ENCODE data around the gene SLC39A11.
"Not testable (repeated sequence)": the region's sequence is repeated elsewhere in the genome, so short reads cannot be mapped to it uniquely, and the experiment has no call there.

The SLC39A11 gene

GRCh38 chr17:73007407-73007806 lies 85.1 kb downstream of the SLC39A11 start:
- no peak for DNase-seq (ENCODE audit: low read depth in 2 of 2)

GRCh38 chr17:73005360-73005759 lies 87.1 kb downstream of the SLC39A11 start:
- DNase-seq (ENCODE audit: low read depth in 2 of 2) = no peak

- DNase-seq (ENCODE audit: low read depth in 2 of 2) = no peak
These were observed 89.0 kb downstream of the SLC39A11 start for GRCh38 chr17:73003487-73003886.

DNA sequence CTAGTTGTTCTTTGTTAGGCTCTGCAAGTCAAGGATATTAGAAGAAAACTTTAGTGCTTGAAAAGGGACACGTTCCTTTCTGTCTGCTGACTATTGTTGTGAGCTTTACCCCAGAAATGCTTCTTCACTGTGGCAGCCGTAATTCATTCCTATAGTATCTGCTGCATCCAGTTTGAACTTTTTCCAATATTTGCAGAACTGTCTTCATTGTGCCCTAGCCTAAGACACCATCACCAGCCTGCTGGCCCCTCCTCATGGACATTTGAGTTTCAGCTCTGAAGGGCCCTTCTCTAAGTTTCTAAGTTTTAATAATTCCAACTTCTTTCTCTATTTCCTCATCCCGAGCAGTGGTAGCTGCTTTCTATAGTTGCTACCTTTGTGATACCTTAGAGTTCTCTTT lies 91.7 kb downstream of the SLC39A11 start:
- no peak for DNase-seq (ENCODE audit: low read depth in 2 of 2)

DNA sequence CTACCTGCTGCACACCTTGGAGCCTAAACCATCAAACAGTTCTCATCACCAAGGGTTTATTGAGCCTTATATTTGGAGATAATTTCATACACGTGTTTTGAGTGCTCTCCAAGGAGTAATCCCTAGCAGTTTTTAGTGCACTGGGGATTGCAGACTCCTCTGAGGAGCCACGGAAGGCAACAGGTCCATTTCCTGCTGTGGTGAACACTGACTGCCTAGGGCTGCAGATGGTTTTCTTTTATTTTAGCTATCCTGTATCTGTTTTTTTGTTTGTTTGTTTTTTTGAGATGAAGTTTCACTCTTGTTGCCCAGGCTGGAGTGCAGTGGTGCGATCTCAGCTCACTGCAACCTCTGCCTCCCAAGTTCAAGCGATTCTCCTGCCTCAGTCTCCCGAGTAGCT lies 93.0 kb downstream of the SLC39A11 start:
- DNase-seq (ENCODE audit: low read depth in 2 of 2) = not testable (repeated sequence)

- DNase-seq (ENCODE audit: low read depth in 2 of 2) = no peak
These were observed 94.1 kb downstream of the SLC39A11 start for GRCh38 chr17:72998343-72998742.

- no peak for DNase-seq (ENCODE audit: low read depth in 2 of 2)
These were observed 94.9 kb downstream of the SLC39A11 start for GRCh38 chr17:72997559-72997958.

DNA sequence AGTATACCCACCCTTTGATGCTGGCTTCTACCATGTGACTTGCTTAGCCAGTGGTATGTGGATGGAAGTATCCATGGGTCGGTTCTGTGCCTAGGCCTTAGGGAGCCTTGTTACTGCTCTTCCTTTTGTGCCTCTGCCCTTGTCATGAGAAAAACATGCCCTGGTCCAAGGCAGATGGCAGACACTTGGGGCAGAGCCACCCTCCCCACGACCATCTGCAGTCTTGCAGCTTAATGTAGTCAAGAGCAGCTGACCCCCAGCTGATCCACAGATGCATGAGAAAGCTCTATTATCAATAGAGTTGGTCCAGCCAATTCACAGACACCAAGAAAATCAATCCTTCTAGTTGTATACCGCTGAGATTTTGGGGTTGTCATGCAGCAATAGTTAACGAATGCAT lies 95.7 kb downstream of the SLC39A11 start:
- no peak for DNase-seq (ENCODE audit: low read depth in 2 of 2)

DNA sequence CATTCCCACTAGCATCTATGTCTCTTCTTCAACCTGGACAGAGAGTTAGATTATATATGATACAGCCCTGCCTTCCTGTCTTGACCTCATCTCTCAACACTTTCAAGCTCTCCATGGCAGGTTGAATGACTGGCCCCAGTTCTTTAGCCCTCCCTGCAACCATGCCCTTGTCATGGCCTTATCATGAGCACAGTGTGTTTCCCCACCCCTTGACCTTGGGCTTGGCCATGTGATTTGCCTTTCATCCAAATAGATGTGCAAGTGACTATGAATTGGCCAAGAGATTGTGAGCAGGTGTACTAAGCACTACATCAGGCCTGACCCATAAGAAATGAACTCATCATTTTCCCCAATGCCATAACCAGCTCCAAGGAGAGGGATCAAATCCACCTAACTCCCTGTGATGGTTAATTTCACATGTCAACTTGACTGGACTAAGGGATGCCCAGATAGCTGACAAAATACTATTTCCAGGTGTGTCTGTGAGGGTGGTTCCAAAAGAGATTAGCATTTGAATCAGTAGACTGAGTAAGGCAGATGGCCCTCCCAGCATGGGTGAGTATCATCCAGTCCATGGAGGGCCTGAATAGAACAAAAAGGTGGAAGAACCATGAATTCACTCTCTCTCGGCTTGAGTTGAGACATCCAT lies 97.4 kb downstream of the SLC39A11 start:
- DNase-seq (ENCODE audit: low read depth in 2 of 2) = no peak

- DNase-seq (ENCODE audit: low read depth in 2 of 2) = peak in 1 of 2 donors; percentile 2
These were observed 99.6 kb downstream of the SLC39A11 start for GRCh38 chr17:72992783-72993467.

DNA sequence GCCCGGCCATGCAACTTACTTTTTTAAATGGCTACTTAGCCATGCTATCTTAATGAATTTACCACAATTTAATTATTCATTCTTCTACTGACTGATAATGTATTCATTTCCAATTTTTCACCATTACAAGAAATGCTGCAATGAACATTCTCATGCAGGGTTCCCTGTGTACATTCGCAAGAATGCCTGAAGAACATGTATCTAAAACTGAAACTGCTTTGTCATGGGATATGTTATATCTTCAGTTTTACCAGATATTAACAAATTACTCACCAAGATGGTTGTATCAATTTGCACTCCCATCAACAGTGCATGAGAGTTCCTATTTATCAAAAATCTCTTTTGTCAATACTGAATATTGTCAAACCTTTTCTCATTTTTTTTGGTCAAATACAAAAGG lies 100.8 kb downstream of the SLC39A11 start:
- DNase-seq (ENCODE audit: low read depth in 2 of 2) = no peak

DNA sequence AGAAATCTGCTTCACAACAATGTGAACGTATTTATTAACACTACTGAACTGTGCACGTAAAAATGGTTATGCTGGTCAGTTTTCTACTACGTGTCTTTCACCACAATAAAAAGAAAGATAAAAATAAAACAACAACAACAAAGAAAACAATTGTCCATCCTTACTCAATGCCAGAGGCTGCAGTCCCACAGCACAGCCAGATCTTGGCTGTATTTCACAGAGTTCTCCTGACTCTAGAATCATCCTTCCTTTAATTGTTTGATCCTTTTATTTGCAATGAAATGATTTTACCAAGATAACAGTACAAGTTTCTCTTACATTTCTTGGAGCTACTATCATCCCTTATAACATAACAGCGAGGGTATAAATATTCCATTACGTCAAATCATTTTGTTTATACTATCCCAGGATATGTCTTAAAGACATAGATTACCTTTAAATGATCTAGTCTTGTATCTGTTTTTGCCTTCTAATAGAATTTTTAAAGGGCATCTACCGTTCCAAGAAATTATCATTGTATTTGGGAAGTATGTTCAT lies 103.3 kb downstream of the SLC39A11 start:
- DNase-seq (ENCODE audit: low read depth in 2 of 2) = no peak

DNA sequence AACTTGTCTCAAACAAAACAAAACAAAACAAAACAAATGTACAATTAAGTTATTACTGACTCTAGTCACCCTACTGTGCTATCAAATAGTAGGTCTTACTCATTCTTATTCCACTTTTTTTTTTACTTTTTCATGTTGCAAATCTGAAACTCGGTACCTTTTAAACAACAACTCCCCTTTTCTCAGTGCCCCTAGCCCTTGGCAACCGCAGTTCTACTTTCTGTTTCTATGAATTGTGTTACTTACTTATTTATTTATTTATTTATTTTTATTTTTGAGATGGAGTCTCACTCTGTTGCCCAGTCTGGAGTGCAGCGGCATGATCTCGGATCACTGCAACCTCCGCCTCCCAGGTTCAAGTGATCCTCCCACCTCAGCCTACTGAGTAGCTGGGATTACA lies 104.0 kb downstream of the SLC39A11 start:
- no peak for DNase-seq (ENCODE audit: low read depth in 2 of 2)

DNA sequence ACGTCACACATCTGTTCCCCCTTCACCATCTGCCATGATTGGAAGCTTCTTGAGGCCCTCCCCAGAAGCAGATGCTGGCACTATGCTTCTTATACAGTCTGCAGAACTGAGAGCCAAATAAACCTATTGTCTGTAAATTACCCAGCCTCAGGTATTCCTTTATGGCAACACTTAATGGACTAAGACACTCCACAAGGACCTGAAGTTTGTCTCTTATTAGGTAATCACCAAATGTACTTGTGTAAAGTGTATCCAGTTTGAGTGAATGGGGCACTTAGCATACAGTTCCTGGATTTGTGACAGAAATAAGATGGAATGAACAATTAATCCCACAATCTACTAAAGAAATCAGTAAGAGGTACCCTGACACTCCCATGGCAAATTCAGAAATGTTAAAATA lies 105.3 kb downstream of the SLC39A11 start:
- no peak for DNase-seq (ENCODE audit: low read depth in 2 of 2)

DNA sequence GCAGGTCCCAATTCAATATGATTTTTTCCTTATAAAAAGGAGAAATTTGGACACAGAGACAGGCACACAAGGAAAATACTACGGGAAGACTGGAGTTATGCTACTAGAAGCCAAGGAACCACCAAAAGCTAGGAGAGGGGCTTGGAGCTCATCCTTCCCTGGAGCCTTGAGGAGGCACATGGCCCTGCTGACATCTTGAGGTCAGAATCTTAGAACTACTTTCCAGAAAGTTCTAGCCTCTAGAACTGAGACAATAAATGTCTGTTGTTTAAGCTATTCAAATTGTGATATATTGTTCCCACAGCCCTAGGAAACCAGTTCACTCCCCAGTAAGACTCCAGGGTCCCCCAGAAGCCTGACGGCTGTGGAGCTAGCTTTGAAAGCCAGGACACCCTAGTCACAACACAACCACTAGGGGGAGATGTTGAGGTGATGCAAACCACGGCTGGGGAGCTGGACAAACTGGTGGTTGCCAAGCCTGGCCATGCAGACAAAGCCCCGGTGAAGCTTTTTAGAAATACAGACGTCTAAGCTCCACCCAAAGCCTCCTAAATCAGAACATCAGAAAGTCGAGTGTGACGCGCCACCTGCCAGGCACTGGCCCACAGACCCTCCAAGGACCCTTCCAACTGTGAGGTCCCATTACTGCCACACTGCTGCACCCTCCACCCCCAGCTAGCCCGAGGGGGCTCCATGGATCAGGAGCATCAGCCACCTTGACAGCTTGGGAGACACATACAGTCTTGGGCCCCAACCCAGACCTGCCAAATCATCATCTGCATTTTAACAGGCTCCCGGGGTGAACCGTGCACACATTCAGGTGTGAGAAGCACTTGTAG lies 106.4 kb downstream of the SLC39A11 start:
- DNase-seq (ENCODE audit: low read depth in 2 of 2) = peak in 1 of 2 donors; percentile 4

GRCh38 chr17:72984926-72985325 lies 107.6 kb downstream of the SLC39A11 start:
- no peak for DNase-seq (ENCODE audit: low read depth in 2 of 2)

GRCh38 chr17:72984145-72984925 lies 108.2 kb downstream of the SLC39A11 start:
- DNase-seq (ENCODE audit: low read depth in 2 of 2) = no peak

GRCh38 chr17:72982680-72983079 lies 109.8 kb downstream of the SLC39A11 start:
- no peak for DNase-seq (ENCODE audit: low read depth in 2 of 2)

- no peak for DNase-seq (ENCODE audit: low read depth in 2 of 2)
These were observed 113.8 kb downstream of the SLC39A11 start for GRCh38 chr17:72978593-72979218.

DNA sequence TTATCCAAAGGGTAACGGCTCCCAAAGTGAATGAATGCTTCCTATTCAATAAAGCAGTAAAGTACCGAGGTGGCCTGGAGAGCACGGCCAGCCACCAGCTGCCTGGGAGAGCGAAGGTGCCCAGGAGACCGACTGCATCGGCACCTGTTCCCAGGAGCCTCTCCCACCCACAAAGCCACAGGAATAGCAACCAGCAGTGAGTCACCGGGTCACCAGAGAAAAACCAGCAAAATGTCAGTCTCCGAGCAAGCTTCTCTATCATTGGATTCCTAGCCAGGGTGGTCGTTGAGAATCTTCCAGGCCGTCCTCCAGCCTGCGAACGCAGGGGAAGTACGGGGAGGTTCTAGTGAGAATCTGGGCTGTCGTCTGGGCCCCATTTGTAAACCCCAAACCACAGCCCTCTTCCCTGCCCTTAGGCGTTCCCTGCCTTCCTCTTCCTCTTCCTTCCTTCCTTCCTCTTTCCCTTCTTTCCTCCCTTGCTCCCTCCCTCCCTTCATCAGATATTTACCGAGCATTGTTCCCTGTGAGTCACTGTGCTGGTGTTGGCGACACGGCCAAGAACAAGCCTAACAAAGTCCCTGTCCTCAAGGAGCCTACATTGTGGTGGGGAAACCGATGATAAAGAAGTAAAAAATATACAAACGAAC lies 114.6 kb downstream of the SLC39A11 start:
- no peak for DNase-seq (ENCODE audit: low read depth in 2 of 2)
